ENCODE data around the gene NPRL2.

GRCh38 chr3:50319894-50320625 is 30.5 kb downstream of the NPRL2 start:
- TF ChIP-seq REST (IDR thresholded peaks at IDR 0.05; ENCODE audit: insufficient read depth in 1 of 2, low read depth in 2 of 2, low read length in 2 of 2), result no peak
- TF ChIP-seq POLR2AphosphoS5 (IDR thresholded peaks at IDR 0.05; ENCODE audit: low read depth, low read length), result no peak
- no peak for TF ChIP-seq SIN3A (IDR thresholded peaks at IDR 0.05; ENCODE audit: borderline replicate concordance, insufficient read depth, low read length)

Measured in PFSK-1 (cell line).